ENCODE data around the gene MCF2L. TPM values are rescaled to one million over a fixed set of nuclear protein-coding genes. Genes with fewer than 3 reads are reported as not detected.

Gene MCF2L
- total RNA-seq, 1 donor, result 5.8 TPM

DNA sequence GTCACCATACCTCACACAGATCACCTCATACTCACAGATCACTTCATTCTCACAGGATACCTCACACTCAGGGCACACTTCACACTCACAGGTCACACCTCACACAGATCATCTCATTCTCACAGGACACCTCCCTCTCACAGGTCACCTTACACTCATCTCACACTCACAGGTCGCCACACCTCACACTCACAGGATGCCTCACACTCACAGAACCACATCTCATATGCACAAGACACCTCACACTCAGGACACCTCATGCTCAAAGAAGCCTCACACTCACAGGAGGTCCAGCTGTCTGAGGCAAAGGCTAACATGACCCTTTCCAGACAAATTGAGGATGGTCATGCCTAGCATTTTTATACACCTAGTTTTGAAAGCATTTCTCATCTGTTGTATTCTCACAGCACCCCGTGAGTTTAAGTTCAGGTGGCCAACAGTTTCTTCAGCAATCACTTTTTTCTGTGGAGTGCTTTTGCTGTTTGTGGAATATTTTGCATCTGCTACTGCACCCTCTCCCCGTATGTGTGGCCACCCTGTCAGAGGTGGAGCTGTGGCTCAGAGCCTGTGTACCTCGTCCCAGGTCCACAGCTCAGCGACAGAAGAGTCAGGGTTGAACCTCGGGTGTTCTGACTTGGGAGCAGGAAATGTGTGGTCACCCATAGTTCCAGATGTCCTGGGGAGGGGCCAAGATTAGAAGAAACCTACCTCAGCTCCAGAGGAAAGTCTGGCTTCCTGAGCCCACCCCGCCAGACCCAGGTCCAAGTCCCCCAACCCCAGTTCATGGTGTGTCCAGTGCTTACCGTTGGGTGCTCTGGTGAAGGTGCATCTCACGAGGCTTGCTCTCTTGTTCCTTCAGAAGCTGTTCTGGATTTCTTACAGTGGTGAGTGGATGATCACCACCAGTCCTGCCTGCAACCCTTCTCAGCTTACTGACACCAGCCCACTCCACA, 144.2 kb downstream of the MCF2L start:
- Histone ChIP-seq H3K4me3 (ENCODE audit: low read length) (no peak overlapping the region), H3K4me1 (ENCODE audit: insufficient read depth, low read length) (no peaks in the 10 kb centered on the region), H3K9me3 (ENCODE audit: low read depth, low read length) (no peaks in the 10 kb centered on the region), H3K27me3 (ENCODE audit: insufficient read depth, low read length) (peaks cover 13% of the 10 kb centered on the region)

GRCh38 chr13:113113846-113114271, 144.8 kb downstream of the MCF2L start:
- no peak overlapping the region for H3K4me3 ChIP-seq (ENCODE audit: low read length)
- H3K4me1 ChIP-seq (ENCODE audit: insufficient read depth, low read length), result no peaks in the 10 kb centered on the region
- H3K9me3 ChIP-seq (ENCODE audit: low read depth, low read length), result no peaks in the 10 kb centered on the region
- peaks cover 13% of the 10 kb centered on the region for H3K27me3 ChIP-seq (ENCODE audit: insufficient read depth, low read length)

GRCh38 chr13:113114511-113115362, 145.7 kb downstream of the MCF2L start:
- Histone ChIP-seq H3K4me3 (ENCODE audit: low read length) (no peak overlapping the region), H3K27me3 (ENCODE audit: insufficient read depth, low read length) (peaks cover 8% of the 10 kb centered on the region), H3K9me3 (ENCODE audit: low read depth, low read length) (no peaks in the 10 kb centered on the region), H3K4me1 (ENCODE audit: insufficient read depth, low read length) (no peaks in the 10 kb centered on the region)

DNA sequence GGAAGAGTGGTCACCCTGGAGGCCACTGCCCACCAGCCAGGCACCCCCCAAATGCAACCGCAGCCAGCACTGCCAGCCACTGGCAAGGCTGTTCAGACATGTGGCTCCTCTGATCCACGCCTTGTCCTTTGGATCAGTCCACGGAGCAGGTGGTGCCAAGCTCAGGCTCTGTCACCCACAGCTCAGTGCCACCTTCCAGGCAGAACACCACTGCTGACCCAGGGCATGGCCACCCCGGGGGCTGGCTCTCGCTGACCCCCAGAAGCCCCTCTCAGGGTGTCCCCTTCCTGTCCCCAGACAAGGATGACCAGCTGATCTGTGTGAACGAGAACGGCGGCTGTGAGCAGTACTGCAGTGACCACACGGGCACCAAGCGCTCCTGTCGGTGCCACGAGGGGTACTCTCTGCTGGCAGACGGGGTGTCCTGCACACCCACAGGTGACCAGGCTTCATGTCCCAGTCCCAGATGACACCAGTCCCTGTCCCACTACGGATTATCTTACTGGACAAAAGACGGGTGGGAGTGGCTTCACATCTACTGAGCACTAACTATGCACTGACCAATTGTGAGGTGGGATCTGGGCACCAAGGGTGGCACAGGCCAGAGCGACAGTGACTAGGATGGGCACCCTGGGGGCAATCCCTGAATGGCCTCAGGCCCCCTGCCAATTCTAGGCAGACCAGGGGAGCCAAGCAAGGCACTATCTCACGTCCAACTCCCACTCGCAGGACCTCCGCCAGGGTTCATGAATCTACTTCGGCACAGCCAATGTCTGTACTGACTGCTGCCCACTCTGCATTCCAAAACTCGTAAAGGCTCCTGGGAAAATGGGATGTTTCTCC, 146.6 kb downstream of the MCF2L start:
- Histone ChIP-seq H3K4me1 (ENCODE audit: insufficient read depth, low read length) (no peaks in the 10 kb centered on the region), H3K9me3 (ENCODE audit: low read depth, low read length) (no peaks in the 10 kb centered on the region), H3K4me3 (ENCODE audit: low read length) (no peak overlapping the region), H3K27me3 (ENCODE audit: insufficient read depth, low read length) (peaks cover 4% of the 10 kb centered on the region)

DNA sequence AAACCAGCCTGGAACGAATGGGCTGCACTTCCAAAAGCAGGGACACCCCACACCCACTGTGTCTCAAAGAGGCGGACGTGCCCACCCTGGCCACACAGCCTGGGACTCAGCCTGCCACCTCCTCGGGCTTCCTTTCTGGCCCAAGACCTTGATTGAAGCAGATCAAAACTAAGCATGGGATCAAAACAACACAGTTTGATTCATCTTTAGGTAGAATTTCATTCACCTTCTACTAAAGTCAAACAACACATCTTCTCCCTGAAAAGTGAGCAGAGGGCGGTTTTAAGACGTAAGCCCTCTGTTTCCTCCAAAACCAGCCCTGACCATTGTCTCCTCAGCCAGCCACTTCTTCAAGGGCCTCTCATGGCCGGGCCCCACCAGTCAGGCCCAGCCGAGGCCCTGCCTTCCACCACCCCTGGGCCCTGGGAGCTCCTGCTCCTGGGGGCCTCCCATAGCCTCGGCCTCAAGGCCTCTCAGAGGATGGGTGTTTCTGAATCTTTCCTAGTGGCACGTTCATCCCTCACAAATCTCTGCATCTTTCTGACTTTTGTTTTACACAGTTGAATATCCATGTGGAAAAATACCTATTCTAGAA, 147.3 kb downstream of the MCF2L start:
- Histone ChIP-seq H3K4me1 (ENCODE audit: insufficient read depth, low read length) (no peaks in the 10 kb centered on the region), H3K27me3 (ENCODE audit: insufficient read depth, low read length) (no peaks in the 10 kb centered on the region), H3K9me3 (ENCODE audit: low read depth, low read length) (no peaks in the 10 kb centered on the region), H3K4me3 (ENCODE audit: low read length) (no peak overlapping the region)

DNA sequence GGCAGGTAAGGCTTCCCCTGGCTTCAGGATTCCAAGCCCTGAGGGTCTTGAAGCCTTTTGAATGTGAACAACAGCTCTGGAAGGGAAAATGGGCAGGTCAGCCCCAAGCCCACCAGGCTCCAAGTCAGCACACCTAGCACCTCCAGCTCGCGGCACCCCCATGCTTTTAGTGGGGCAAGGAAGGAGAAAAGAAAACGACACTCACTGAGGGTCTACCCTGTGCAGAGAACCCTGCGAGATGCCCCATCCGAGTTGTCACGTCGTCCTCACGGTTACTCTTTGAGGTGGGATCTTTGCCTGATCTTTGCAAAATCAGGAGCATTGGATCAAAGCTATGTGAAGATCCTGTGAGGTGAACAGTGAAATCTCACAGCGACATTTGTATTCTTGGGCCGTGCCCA, 147.9 kb downstream of the MCF2L start:
- H3K4me1 ChIP-seq (ENCODE audit: insufficient read depth, low read length), result no peaks in the 10 kb centered on the region
- H3K4me3 ChIP-seq (ENCODE audit: low read length), result no peak overlapping the region
- no peaks in the 10 kb centered on the region for H3K9me3 ChIP-seq (ENCODE audit: low read depth, low read length)
- H3K27me3 ChIP-seq (ENCODE audit: insufficient read depth, low read length), result no peaks in the 10 kb centered on the region

GRCh38 chr13:113117335-113117872, 148.4 kb downstream of the MCF2L start:
- H3K27me3 ChIP-seq (ENCODE audit: insufficient read depth, low read length), result no peaks in the 10 kb centered on the region
- H3K4me1 ChIP-seq (ENCODE audit: insufficient read depth, low read length), result no peaks in the 10 kb centered on the region
- H3K4me3 ChIP-seq (ENCODE audit: low read length), result no peak overlapping the region
- H3K9me3 ChIP-seq (ENCODE audit: low read depth, low read length), result no peaks in the 10 kb centered on the region

GRCh38 chr13:113117911-113118260, 148.9 kb downstream of the MCF2L start:
- H3K27me3 ChIP-seq (ENCODE audit: insufficient read depth, low read length), result no peaks in the 10 kb centered on the region
- no peak overlapping the region for H3K4me3 ChIP-seq (ENCODE audit: low read length)
- no peaks in the 10 kb centered on the region for H3K9me3 ChIP-seq (ENCODE audit: low read depth, low read length)
- no peaks in the 10 kb centered on the region for H3K4me1 ChIP-seq (ENCODE audit: insufficient read depth, low read length)

DNA sequence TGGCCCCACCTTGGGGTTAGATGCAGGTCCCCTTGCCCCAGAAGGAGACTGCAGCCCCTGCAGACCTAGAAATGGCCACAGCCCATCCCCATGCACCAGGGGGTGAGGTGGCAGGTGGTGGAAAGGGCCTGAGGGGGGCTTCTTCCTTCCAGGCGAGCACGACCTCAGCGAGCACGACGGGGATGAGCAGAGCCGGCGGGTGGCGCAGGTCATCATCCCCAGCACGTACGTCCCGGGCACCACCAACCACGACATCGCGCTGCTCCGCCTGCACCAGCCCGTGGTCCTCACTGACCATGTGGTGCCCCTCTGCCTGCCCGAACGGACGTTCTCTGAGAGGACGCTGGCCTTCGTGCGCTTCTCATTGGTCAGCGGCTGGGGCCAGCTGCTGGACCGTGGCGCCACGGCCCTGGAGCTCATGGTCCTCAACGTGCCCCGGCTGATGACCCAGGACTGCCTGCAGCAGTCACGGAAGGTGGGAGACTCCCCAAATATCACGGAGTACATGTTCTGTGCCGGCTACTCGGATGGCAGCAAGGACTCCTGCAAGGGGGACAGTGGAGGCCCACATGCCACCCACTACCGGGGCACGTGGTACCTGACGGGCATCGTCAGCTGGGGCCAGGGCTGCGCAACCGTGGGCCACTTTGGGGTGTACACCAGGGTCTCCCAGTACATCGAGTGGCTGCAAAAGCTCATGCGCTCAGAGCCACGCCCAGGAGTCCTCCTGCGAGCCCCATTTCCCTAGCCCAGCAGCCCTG, 149.4 kb downstream of the MCF2L start:
- Histone ChIP-seq H3K9me3 (ENCODE audit: low read depth, low read length) (no peaks in the 10 kb centered on the region), H3K4me3 (ENCODE audit: low read length) (no peak overlapping the region), H3K27me3 (ENCODE audit: insufficient read depth, low read length) (no peaks in the 10 kb centered on the region), H3K4me1 (ENCODE audit: insufficient read depth, low read length) (no peaks in the 10 kb centered on the region)

DNA sequence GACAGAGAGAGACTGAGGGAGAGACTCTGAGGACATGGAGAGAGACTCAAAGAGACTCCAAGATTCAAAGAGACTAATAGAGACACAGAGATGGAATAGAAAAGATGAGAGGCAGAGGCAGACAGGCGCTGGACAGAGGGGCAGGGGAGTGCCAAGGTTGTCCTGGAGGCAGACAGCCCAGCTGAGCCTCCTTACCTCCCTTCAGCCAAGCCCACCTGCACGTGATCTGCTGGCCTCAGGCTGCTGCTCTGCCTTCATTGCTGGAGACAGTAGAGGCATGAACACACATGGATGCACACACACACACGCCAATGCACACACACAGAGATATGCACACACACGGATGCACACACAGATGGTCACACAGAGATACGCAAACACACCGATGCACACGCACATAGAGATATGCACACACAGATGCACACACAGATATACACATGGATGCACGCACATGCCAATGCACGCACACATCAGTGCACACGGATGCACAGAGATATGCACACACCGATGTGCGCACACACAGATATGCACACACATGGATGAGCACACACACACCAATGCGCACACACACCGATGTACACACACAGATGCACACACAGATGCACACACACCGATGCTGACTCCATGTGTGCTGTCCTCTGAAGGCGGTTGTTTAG, 150.3 kb downstream of the MCF2L start:
- no peaks in the 10 kb centered on the region for H3K4me1 ChIP-seq (ENCODE audit: insufficient read depth, low read length)
- no peaks in the 10 kb centered on the region for H3K9me3 ChIP-seq (ENCODE audit: low read depth, low read length)
- H3K4me3 ChIP-seq (ENCODE audit: low read length), result no peak overlapping the region
- no peaks in the 10 kb centered on the region for H3K27me3 ChIP-seq (ENCODE audit: insufficient read depth, low read length)

DNA sequence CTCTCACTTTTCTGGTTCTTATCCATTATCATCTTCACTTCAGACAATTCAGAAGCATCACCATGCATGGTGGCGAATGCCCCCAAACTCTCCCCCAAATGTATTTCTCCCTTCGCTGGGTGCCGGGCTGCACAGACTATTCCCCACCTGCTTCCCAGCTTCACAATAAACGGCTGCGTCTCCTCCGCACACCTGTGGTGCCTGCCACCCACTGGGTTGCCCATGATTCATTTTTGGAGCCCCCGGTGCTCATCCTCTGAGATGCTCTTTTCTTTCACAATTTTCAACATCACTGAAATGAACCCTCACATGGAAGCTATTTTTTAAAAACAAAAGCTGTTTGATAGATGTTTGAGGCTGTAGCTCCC, 150.8 kb downstream of the MCF2L start:
- no peaks in the 10 kb centered on the region for H3K27me3 ChIP-seq (ENCODE audit: insufficient read depth, low read length)
- H3K4me3 ChIP-seq (ENCODE audit: low read length), result no peak overlapping the region
- no peaks in the 10 kb centered on the region for H3K4me1 ChIP-seq (ENCODE audit: insufficient read depth, low read length)
- no peaks in the 10 kb centered on the region for H3K9me3 ChIP-seq (ENCODE audit: low read depth, low read length)

- Histone ChIP-seq H3K9me3 (ENCODE audit: low read depth, low read length) (no peaks in the 10 kb centered on the region), H3K27me3 (ENCODE audit: insufficient read depth, low read length) (no peaks in the 10 kb centered on the region), H3K4me3 (ENCODE audit: low read length) (no peak overlapping the region), H3K4me1 (ENCODE audit: insufficient read depth, low read length) (no peaks in the 10 kb centered on the region)
These were observed 151.5 kb downstream of the MCF2L start for GRCh38 chr13:113120300-113121182.

Measured in mononuclear cell (primary cell).